Stimulated activated CD4-positive, alpha-beta T cell treated with anti-CD3 and anti-CD28 coated beads, Interleukin-12 subunit alpha, Interleukin-12 subunit beta, amount 100 ng/mL, for 48 hours (primary cell): ENCODE results near the gene TMC1.
"Not testable (repeated sequence)": the region's sequence is repeated elsewhere in the genome, so short reads cannot be mapped to it uniquely, and the experiment has no call there.

Experiments
- DNase-seq, 3 donors: peaks; one replicate each; pipeline ENCODE4 v3.0.0-alpha.2; 2020; ENCODE audit warnings: low read depth in 2 of 3, low spot score in 1 of 3

TMC1 gene

GRCh38 chr9:72521416-72521815 lies at the start of gene TMC1:
Gene TMC1 (plus strand): TSS chr9:72521608. CDS start chr9:72648649, 127,041 bp downstream.
- DNase-seq = not testable (repeated sequence)

DNA sequence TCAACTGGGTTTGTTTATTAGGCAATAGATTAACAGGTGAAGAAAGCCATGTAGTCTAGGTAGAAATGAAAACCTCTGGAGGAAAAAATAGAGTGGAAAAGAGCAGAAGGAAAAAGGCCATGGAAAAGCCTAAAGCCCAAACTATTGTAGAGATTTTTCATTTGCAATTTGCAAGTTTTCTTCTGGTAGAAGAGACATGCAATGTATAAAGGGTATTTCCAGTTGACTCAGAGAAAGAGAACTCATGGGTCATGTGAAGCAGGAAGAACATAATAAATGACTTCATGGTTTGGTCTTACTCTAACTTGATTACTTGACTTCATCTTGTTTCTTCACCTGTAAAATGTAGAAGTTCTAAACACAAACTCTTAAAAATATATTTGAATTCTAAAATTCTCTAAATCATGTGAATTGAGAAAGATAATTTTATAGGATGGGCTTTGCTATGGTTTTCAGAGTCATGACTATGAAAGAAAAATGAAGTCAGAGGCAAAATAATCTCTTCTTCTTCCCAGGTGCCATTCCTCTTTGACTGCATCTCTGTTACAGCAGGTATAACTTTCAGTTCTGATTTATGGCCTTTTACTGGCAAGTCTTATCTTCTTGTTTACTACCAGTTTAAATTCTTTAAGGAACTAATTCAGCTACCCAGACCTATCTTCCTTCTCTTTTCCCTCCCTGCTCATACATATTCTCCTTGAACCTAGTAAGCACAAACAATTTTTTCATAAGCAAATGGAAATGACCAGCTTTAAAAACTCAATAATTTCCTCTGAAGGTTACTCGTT lies 47.7 kb upstream of the TMC1 start:
- DNase-seq = no peak

DNA sequence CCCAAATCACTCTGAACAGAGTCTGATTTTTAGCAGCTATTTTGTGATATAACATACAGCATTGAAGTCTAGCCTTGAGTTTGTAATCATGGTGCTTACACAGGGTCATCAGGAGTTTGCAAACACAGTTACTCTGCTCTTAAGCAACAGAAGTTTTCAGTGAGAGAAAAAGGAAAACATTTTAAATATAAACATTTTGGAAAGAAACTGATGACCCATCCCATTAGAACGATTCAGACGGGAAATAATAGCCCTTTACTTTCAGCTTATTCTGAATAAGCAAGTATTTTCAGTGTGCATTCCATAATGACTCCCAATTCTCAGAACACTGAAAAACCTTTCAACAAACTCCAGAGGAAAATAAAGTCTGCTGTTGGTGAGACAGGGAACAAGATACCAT lies 46.7 kb upstream of the TMC1 start:
- no peak for DNase-seq

GRCh38 chr9:72476100-72476499 lies 45.3 kb upstream of the TMC1 start:
- DNase-seq = no peak

DNA sequence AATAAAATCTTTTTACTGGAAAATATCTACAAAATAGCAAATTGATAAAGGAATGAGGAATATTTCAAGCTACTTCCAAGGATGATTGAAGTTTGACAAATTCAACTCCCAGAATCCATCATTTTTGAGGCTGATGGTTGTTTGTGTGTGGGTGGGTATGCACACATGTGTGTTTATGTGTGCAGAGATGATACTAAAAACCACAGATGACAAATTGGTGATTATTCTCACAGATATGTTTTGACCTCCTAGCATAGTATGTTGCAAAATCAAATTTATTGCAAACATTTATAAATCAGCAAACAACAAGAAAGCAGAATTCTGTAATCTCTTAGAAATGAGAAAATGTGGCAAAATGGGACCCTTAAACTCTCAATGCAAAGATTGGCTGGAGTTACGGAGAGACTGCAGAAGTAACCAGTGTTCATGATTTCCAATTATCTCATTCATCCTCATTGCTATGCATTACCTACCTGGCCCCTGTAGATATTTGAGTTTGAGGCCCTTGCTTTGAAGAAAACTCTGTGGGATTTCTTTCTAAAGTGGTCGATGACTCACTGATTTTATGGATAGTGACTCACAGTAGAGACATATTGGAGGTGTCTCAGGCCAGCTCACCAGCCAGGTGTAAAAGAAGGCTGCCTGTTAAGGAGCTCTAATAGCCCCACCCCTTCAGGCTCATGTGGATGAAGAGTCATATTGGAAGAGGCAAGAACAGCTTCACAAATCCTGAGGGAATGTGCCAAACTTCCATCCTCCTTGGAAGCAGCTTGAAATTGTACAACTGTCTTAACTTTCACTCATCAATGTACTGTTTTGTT lies 44.6 kb upstream of the TMC1 start:
- DNase-seq = peak; percentile 8 to 24 (median 18)

DNA sequence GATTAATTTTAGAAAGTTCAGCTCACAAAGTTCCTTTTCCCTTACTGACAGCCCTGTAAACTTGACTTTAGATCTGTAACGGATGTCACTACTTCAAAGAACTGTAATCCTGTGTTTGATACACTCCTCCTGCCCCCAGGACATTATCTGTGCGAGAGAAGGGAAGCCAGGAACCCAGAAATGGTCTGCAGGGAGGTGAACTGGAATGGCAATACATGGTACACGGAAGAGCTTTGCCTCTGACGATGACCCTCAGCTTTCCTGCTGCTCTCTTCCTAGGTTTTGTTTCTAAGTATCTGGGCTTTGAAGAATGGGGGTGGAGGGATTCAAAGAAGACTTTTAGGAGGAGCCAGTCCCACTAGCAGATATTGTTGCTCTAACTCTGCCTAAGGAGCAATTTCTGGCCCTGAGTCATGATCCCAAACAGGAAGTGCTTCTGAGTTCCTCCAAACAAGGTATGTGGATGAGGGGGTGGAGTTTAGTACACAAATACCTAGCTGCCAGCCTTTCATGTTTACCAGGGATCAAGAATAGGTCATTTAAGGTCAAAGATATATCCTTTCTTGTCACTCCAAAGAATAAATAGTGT lies 43.4 kb upstream of the TMC1 start:
- DNase-seq = no peak

GRCh38 chr9:72478966-72479365 lies 42.4 kb upstream of the TMC1 start:
- no peak for DNase-seq

- DNase-seq = not testable (repeated sequence)
Observed at GRCh38 chr9:72480261-72480660, 41.1 kb upstream of the TMC1 start.

GRCh38 chr9:72480921-72481320 lies 40.5 kb upstream of the TMC1 start:
- no peak for DNase-seq

DNA sequence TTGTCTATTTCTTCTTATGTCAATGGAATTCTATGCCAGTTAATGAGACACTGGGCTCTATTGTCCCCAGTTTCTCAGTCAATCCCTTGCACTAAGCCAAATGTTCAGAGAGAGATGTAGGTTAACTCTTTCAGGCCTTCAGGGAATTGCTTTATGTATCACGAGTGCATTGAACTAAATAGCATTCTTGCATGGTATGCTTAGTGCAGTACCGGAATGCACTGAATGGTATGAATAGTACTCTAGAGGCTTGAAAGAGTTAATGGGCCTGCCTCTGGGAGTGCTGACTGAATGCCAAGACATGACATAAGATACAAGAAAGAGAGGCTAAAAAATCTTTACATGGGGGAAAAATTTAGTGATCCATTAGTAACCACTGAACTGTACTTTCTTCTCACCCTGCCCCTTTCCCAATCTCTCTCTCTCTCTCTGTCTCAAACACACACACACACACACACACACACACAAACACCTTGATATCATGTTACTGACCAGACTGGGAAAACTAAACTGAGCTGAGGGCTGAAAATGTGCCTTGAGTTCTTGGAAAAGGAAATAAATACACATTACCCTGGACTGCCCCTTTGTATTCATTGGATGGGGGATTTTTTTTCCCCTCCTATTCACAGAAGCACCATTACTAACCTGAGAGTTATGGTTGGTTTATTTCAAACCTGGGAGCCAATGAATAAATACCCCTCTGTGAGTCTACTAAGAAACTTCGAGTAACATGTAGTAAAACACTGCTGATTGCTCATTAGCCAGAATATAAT lies 35.4 kb upstream of the TMC1 start:
- no peak for DNase-seq

DNA sequence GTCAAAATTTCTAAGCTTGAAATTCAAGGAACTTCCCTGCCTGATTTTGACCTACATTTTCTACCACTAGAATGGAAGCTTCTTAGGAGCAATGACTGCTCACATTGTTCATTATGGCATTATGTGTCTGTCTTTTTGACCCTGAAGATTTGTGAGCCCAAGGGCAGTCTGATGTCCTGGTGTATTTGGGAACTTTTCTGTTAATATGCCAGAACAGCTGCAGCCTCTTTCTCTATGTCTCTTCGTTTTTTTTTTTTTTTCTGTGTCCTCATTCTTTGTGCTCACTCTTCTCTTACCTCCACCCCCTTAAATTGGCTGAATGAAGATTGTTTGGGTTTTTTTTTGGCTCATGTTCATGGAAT lies 34.8 kb upstream of the TMC1 start:
- no peak for DNase-seq

DNA sequence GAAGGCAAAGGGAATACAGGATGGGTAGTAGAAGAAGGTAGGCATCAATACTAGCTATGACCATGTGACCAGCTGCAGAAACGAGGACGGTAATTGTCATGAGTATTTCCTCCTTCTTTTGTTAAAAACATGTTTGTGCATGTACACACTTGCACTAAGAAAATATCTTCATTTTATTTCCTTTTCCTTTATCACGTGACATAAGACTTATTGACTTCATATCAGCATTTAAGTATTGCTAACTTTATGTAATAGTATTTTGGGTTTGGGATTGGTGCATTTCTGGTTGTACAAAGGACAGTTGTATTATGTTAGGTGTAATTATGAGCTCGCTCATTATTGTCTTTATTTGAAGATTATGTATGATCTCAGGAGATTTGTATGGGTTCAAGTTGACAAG lies 33.7 kb upstream of the TMC1 start:
- not testable (repeated sequence) for DNase-seq

DNA sequence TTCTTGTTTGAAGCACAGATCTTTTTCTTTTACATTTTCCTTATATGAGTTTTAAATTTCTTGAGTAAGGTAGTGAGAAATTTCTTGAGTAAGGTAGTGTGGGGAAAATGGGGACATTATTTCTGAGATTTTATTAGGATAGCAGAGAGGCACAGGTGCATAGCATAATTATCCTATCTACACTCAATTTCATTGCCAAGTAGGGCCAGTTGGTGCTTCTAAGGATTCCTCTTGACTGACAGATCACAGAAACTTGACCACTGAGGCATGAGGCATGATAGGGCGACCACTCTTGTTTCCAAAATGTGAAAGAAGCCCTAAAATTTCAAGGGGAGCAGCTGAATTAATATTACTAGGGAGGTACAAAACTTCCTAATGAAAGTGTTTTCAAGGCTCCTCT lies 31.4 kb upstream of the TMC1 start:
- DNase-seq = no peak

GRCh38 chr9:72491242-72491641 lies 30.2 kb upstream of the TMC1 start:
- no peak for DNase-seq

DNA sequence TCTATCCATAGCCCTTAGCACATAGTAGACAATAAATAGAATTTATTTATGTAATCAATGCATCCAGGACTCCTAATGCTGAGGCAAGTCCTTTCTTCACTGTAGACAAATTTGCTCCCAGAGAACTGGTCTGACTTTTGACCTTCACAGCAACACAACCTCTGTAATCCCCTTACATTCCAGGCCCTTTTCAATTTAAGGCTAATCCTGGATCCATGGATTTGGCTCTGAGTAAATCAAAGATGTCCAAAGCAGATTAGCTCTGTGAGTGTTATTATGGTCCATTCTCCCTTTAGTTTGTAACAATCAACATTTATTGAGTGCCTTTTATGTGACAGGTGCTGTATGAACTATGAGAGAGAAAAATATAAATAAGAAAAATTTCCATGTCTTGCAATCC lies 27.4 kb upstream of the TMC1 start:
- DNase-seq = no peak

- DNase-seq = no peak
Observed at GRCh38 chr9:72497447-72498046, 23.9 kb upstream of the TMC1 start.

- DNase-seq = no peak
Observed at GRCh38 chr9:72506615-72507014, 14.8 kb upstream of the TMC1 start.

GRCh38 chr9:72509053-72509452 lies 12.4 kb upstream of the TMC1 start:
- DNase-seq = no peak

DNA sequence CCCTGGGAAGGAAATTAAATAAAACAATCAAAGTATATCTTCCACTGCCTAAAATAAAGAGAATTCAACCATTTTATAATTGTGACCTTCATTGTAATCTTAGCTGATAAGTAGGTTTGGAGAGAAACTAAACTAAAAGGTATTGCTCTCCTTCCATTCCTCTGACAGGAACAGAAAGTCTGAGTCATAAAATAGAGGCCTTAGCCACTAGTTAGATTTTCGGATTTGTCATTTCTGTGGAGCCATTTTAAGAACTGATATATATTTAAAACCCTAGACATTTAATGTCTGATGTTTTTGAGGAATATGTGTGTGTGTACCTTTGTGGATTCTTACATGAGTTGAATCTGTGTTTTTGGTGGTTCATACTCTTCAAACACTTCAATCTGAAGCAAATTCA lies 11.8 kb upstream of the TMC1 start:
- no peak for DNase-seq

DNA sequence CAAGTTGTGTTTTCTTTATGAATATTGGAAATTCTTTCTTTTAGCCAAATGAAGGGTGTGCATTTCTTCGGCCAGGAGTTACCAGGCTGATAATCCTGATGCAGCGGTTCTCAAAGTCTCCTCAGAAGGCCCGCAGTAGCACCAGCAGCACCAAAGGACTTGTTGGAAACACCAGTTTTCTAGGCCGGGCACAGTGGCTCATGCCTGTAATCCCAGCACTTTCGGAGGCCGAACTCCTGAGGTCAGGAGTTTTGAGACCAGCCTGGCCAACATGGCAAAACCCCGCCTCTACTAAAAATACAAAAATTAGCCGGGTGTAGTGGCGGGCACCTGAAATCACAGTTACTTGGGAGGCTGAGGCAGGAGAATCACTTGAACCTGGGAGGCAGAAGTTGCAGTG lies 397 bp upstream of the TMC1 start:
- DNase-seq = not testable (repeated sequence)
